GM12872 (cell line): ENCODE results near the gene PIR.

Experiments used
- TF ChIP-seq, protein P1 (sequence below): IDR thresholded peaks from 3 replicates; pipeline ENCODE4 v1.5.1; 2011; ENCODE audit warnings: low read depth, mild to moderate bottlenecking, low read length, moderate library complexity; ENCODE audit not compliant: insufficient read depth

The PIR gene

GRCh38 chrX:15438332-15438731, 54.8 kb downstream of the PIR start:
- TF ChIP-seq, protein P1, sequence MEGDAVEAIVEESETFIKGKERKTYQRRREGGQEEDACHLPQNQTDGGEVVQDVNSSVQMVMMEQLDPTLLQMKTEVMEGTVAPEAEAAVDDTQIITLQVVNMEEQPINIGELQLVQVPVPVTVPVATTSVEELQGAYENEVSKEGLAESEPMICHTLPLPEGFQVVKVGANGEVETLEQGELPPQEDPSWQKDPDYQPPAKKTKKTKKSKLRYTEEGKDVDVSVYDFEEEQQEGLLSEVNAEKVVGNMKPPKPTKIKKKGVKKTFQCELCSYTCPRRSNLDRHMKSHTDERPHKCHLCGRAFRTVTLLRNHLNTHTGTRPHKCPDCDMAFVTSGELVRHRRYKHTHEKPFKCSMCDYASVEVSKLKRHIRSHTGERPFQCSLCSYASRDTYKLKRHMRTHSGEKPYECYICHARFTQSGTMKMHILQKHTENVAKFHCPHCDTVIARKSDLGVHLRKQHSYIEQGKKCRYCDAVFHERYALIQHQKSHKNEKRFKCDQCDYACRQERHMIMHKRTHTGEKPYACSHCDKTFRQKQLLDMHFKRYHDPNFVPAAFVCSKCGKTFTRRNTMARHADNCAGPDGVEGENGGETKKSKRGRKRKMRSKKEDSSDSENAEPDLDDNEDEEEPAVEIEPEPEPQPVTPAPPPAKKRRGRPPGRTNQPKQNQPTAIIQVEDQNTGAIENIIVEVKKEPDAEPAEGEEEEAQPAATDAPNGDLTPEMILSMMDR: no peak

DNA sequence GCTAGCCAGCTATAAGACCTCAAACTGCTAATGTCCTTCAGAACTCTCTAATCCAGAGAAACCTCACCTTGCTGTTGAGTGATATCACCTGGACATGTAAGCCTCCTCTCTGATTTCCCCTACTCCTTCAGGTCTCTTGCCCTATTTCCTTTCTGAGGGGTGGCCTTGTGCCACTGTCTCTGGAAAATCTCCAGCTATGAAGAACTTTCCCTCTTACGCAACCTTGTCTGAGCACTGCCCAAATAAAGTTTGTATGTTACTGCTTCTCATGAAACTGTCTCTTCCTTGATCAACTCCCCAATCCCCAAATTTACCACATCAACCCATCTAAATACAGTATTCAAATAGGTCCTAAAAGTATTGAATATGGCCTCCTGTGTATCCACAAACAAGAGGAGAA, 55.4 kb downstream of the PIR start:
- TF ChIP-seq, protein P1: no peak

GRCh38 chrX:15435836-15436619, 57.1 kb downstream of the PIR start:
- TF ChIP-seq, protein P1: no peak

DNA sequence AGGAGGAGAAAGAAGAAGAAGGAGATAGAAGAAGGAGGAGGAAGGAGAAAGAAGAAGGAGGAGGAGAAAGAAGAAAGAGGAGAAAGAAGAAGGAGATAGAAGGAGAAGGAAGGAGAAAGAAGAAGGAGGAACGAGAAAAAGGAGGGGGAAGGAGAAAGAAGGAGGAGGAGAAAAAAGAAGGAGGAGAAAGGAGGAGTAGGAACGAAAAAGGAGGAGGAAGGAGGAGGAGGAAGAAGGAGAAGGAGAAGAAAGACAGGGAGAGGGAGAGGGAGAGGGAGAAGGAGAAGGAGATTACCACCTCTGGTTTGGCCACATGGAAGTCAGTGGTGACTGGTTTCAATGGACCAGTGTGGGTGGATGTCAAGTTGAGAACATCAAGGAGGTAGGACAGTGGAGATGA, 58.9 kb downstream of the PIR start:
- TF ChIP-seq, protein P1: no peak

DNA sequence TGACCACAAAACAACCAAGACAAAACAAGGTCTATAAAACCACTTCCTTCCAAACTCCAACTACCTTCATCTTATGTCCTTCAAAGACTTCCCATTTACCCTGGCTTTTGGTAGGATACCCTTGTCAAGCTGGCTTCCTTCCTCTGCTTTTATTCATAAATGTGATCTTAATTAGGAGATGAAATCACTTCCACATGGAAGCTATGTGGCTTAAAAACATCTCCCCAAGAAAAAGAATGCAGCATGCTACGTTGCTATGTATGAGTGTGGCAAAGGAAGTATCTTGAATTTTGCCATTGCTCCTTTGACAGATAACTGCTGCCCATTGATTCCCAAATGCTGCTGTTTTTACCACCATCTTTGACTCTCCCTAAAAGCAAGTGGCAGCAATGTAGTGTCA, 62.5 kb downstream of the PIR start:
- TF ChIP-seq, protein P1: no peak

DNA sequence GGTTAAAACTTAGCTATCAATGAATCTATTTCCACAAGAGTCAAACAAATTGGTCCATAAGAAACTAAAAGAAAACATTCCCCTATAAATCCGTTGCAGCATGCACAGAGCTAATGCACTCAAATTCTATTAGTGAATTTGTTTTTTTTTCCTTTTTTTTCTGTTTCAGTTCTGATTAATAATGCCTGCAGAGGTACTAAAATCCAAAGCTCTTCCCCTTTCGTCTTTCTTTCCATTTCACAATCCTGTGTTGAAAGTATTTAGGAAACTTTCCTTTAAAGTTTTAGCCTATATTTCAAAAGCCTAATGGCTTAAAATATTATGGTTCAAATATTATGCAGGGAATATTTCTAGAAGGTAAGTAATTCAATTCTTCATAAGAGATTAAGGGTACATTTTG, 63.1 kb downstream of the PIR start:
- TF ChIP-seq, protein P1: no peak

DNA sequence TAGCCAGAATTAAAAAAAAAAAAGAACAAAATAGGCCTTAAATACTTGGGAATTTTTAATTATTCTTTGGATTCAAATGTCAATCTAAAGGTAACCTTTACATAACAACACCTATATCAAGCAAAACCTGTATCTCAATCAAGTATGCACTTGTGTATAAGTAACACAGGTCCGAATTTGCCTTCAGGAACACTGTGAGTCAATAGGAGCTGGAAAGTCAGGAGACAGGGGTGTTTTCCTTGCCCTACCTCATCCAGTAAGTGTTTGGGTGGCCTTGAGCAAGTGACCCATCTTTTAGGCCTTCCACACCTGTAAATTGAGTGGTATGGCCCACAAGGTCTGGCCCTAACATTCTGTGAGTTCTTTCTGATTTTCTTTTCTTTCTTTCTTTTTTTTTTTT, 68.1 kb downstream of the PIR start:
- TF ChIP-seq, protein P1: no peak
